ENCODE measurements around the gene TMEM39A. TPM values are rescaled to one million over a fixed set of nuclear protein-coding genes. Genes with fewer than 3 reads are reported as not detected.

The TMEM39A gene
- total and polyA plus RNA-seq, 2 of the 4 experiments (the other 2 are of a cell fraction) = 29.6 to 117 TPM

GRCh38 chr3:119402791-119403190 lies 60.6 kb downstream of the TMEM39A start:
- no peak overlapping the region for H2AK5ac ChIP-seq (ENCODE audit: low read depth, low read length)
- dilution Hi-C loops (cut with HindIII; ENCODE audit: low sequenced_read_pairs, unreplicated experiment) (no loop called here), in situ Hi-C loops (cut with MboI; ENCODE audit: low sequenced_read_pairs) (no loop called here), intact Hi-C loops (cut with micrococcal nuclease) (no loop called here)
- H2AK9ac ChIP-seq (replicated peaks; ENCODE audit: low read depth, low read length, poor library complexity) = no peak overlapping the region
- no CpG with 5 or more reads among the region's 1 CpG for WGBS, 2 experiments (ENCODE audit: extremely low coverage in 2 of 2, insufficient read length in 1 of 2)
- no peak overlapping the region for H4K8ac ChIP-seq (ENCODE audit: low read depth in 2 of 2, low read length in 2 of 2)
- no peak overlapping the region for H3K4ac ChIP-seq (ENCODE audit: low read depth, low read length)
- H4K91ac ChIP-seq (ENCODE audit: insufficient read depth, low read depth, low read length) = no peak overlapping the region
- H2AFZ ChIP-seq (replicated peaks; ENCODE audit: low read length, poor library complexity) = no peak overlapping the region
- ChIA-PET CTCF (no interaction called here), POLR2A (ENCODE audit: unreplicated experiment) (no interaction called here)
- no peak overlapping the region for H3K23ac ChIP-seq (ENCODE audit: low read depth, low read length)
- no peak overlapping the region for H3K18ac ChIP-seq (ENCODE audit: low read depth, low read length)
- H3K4me1 ChIP-seq (ENCODE audit: control insufficient read depth, insufficient read depth, low read length) = no peaks in the 10 kb centered on the region
- no peak for DNase-seq
- H3K4me2 ChIP-seq (ENCODE audit: low read depth, low read length) = no peak overlapping the region
- H4K5ac ChIP-seq (ENCODE audit: low read depth, low read length) = no peak overlapping the region
- H3K27ac ChIP-seq (ENCODE audit: insufficient read depth, low read length) = no peak overlapping the region
- no peak overlapping the region for H2BK120ac ChIP-seq (ENCODE audit: low read depth, low read length)
- H4K20me1 ChIP-seq (ENCODE audit: insufficient read depth, low read length) = no peaks in the 10 kb centered on the region
- ATAC-seq (ENCODE audit: low read depth) = peak; percentile 27; the same call in 1 of the 2 replicates
- H3K56ac ChIP-seq (ENCODE audit: extremely low read depth, insufficient read depth, low read length) = no peak overlapping the region
- H3K9me1 ChIP-seq (ENCODE audit: insufficient read depth, low read length) = peaks cover 7% of the 10 kb centered on the region; the same call in 1 of the 2 replicates
- H3K9ac ChIP-seq (ENCODE audit: low read depth, low read length) = no peak overlapping the region
- H3K4me3 ChIP-seq (ENCODE audit: insufficient read depth, low read depth, low read length) = no peak overlapping the region
- H3K14ac ChIP-seq (replicated peaks; ENCODE audit: low read depth, low read length) = no peak overlapping the region
- BruUV-seq (replicated peaks) = no TSS peak
- H2BK5ac ChIP-seq (ENCODE audit: low read depth, low read length, poor library complexity, severe bottlenecking) = no peak overlapping the region
- H2BK15ac ChIP-seq (ENCODE audit: low read depth, low read length) = no peak overlapping the region
- no peaks in the 10 kb centered on the region for H3K27me3 ChIP-seq (ENCODE audit: control insufficient read depth, insufficient read depth, low read length)
- no peaks in the 10 kb centered on the region for H3K9me3 ChIP-seq (ENCODE audit: control insufficient read depth, insufficient read depth, low read length)
- peaks cover 13% of the 10 kb centered on the region for H3K36me3 ChIP-seq (ENCODE audit: control insufficient read depth, insufficient read depth, low read length)
- TF ChIP-seq FOS (IDR thresholded peaks at IDR 0.05; ENCODE audit: low read depth, low read length) = no peak
- peak; percentile 39; the same call in 1 of the 2 replicates for TF ChIP-seq USF2 (IDR thresholded peaks at IDR 0.05; ENCODE audit: low read depth, low read length)
- no peak overlapping the region for H2BK20ac ChIP-seq (ENCODE audit: low read depth, low read length)
- H3K79me1 ChIP-seq (ENCODE audit: low read depth in 1 of 2, low read length in 2 of 2) = peaks cover 2 to 8% of the 10 kb centered on the region in 2 experiments; a peak in 1 of 4 replicates

Measured in IMR-90 (cell line).